Measurements from ENCODE around the gene IGF1R. TPM values are rescaled to one million over a fixed set of nuclear protein-coding genes. Genes with fewer than 3 reads are reported as not detected.
A peak's percentile ranks its signal among the peaks of the same experiment; 100 is the strongest.

IGF1R gene
- total RNA-seq, 4 donors from 2014 or later = 39.3 to 97.4 (median 44.7) TPM

DNA sequence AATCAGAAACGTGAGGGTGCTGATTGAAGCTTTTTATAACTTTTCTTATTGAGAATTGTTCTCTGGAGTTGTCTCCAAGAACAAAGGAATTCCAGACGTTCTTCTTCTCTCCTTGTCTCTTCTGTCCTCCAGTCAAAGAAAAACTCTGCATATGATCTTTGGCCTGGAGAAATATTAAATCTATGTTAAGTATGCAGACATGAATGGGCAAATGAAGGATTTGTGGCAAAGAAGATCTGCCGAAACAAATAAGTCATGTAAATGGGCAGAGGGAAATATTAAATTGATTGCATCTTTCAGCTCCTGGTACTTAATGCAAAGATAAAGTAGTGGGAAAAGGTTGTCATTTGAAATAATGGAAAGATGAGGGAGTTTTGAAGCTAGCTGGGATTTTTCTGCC lies 74.9 kb downstream of the IGF1R start:
- DNase-seq (ENCODE audit: low spot score) (no peak), ATAC-seq (ENCODE audit: low FRiP score) (no peak)
- TF ChIP-seq, protein P1, sequence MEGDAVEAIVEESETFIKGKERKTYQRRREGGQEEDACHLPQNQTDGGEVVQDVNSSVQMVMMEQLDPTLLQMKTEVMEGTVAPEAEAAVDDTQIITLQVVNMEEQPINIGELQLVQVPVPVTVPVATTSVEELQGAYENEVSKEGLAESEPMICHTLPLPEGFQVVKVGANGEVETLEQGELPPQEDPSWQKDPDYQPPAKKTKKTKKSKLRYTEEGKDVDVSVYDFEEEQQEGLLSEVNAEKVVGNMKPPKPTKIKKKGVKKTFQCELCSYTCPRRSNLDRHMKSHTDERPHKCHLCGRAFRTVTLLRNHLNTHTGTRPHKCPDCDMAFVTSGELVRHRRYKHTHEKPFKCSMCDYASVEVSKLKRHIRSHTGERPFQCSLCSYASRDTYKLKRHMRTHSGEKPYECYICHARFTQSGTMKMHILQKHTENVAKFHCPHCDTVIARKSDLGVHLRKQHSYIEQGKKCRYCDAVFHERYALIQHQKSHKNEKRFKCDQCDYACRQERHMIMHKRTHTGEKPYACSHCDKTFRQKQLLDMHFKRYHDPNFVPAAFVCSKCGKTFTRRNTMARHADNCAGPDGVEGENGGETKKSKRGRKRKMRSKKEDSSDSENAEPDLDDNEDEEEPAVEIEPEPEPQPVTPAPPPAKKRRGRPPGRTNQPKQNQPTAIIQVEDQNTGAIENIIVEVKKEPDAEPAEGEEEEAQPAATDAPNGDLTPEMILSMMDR (IDR thresholded peaks at IDR 0.05) = no peak

DNA sequence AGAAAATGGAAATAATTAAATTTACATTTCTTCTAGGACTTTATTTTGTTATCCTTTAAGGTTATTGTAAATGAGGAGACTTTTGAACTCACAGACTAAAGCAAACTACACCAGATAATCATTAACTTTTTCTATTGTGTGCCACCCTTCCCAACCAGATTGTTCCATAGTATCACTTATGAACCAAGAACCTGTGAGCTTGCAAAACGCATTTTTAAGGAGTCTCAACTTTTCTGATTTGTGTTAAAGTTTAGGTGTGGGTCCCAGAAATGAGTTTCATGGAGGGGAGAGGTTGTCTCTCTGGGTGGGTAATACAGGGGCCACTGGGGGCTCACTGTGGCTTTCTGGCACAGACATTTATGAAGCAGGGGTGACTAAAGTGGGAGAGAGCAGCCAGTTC lies 75.7 kb downstream of the IGF1R start:
- DNase-seq (ENCODE audit: low spot score) = no peak
- no peak for ATAC-seq (ENCODE audit: low FRiP score)
- TF ChIP-seq, protein P1 (IDR thresholded peaks at IDR 0.05) = no peak

DNA sequence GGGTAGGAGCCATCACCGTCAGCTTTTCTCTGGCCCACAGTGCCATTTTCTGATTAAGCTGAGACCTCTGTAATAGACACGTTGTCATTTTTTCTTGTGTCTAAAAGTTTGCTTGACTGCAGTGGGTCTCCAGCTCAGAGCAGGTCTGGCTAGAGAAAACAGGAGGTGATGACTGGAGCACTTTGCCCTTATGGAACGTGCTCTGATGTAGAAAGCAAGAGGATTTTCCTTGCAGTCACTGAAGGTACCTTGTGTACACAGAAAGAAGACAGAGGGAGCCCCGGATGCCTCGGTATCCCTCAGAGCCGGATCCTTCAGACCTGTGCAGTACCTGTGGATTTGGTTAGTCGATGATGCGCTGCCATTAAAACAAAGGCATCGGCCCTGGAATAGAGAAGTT lies 76.2 kb downstream of the IGF1R start:
- DNase-seq (ENCODE audit: low spot score) (no peak), ATAC-seq (ENCODE audit: low FRiP score) (no peak)
- TF ChIP-seq, protein P1 (IDR thresholded peaks at IDR 0.05) = no peak

DNA sequence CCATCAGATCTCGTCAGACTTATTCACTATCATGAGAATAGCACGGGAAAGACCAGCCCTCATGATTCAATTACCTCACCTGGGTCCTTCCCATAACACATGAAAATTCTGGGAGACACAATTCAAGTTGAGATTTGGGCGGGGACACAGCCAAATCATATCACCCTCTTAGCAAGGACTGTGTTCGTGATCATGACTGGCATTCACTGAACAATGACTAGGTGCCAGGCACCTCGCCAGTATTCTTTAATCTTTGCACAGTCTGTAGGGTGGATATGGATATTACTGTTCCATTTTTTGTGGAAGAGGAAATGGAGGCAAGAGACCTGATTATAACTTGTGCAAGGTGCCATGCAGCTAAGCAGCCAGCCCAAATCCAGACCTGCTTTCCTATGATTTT lies 77.5 kb downstream of the IGF1R start:
- ATAC-seq (ENCODE audit: low FRiP score) = no peak
- TF ChIP-seq, protein P1 (IDR thresholded peaks at IDR 0.05) = no peak
- DNase-seq (ENCODE audit: low spot score) = no peak

DNA sequence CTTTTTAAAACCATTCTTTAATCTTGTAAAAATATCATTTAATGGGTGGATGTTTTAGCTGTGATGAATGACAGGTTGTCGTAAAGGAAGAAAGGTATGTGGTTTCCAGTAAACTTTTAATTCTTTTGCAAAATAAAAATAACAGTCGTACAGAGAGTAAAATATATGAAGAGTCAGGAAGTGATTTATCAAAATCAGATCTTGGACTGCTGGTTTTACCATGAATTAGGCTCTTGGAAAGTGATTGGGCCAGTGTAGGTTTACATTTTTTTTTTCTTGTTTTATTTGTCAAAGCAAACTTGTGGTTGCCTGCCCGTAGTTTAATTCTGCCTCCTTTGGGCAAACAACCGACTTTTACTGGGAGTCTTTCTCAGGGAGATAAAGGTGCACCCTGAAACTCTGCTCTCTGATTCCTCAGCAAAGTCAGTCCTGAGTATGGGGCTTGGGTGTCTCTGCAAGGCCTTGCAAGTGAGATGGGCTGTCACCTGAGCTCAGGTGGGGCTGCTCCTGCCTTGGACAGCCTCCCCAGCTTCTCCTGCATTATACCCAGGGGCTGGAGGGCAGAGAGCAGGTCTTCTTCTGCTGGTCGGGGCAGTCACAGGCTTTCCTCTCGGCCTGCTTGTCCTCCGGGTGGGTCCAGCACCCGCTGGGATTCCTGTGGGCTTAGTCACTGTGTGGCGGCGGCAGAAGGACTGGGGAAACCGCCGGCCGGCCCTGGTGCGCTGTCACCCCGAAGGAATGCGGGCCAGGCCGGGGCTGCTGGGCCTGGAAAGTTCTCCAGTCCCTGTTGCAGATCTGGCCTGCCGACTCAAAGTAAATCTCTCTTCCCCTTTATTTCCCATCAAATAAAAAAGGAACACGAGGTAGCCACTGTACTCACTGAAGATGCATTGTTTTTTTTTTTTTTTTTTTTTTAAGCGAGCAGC lies 79.0 kb downstream of the IGF1R start:
- TF ChIP-seq, protein P1 (IDR thresholded peaks at IDR 0.05) = no peak

DNA sequence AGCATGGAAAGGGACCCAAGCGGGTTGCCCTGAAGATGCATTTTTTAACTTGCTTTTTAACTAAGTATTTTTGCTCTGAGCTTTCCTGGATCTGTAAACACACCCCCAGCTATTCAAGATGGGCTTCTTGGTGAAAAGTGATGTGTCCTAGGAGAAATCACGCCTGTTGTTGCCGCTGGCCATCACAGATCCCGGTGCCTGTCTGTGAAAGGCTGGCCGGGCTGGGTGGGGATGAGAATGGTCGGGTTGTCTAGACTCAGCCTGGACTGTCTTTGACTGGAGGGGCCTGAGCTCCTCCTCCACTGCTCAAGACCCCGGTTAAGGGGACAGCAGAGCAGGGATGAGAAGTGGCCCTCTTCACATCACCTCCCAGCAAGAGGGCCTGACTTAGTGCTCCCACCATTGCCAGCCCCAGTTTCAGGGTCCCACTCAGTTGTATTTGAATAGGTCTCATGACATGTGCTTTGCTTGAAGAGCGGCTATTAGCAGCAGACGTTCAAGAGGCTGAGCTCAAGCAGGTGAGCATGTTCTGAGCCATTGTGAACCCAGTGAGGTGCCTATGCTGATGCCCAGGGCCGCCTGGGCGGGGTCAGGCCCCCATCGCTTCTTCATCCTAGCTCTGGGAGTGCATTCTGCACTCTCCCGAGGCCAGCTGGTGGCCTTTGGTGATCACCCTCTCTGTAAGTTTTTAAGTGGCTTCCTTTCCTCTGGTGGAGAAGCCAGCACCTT lies 79.9 kb downstream of the IGF1R start:
- no peak for ATAC-seq (ENCODE audit: low FRiP score)
- TF ChIP-seq, protein P1 (IDR thresholded peaks at IDR 0.05) = no peak

More for the DNA sequence above, 79.0 kb downstream of the IGF1R start:
- ATAC-seq (ENCODE audit: low FRiP score) = peak; percentile 98
- peak; percentile 65 for DNase-seq (ENCODE audit: low spot score)

More for the DNA sequence above, 79.9 kb downstream of the IGF1R start:
- no peak for DNase-seq (ENCODE audit: low spot score)

Measured in omental fat pad (tissue), 4 donors.